K562 (cell line): Measurements from ENCODE around the gene LZTS2. TPM values are rescaled to one million over a fixed set of nuclear protein-coding genes. Genes with fewer than 3 reads are reported as not detected.
A peak's percentile ranks its signal among the peaks of the same experiment; 100 is the strongest.

Source experiments
- ARNT ChIP-seq, 2 experiments: fragments of 450-650 bp; IDR thresholded peaks; 2 replicates each; pipeline ENCODE4 v1.6.1; 2016; ENCODE audit warnings: mild to moderate bottlenecking in 1 of 2
- ATF1 ChIP-seq, 2 experiments: fragments of 450-650 bp in 1 of 2; IDR thresholded peaks; 2 replicates each; pipeline ENCODE4 v1.6.1; 2016; ENCODE audit warnings: missing compliant biosample characterization in 1 of 2, missing genetic modification characterization in 1 of 2
- BDP1 ChIP-seq: IDR thresholded peaks from 3 replicates; pipeline ENCODE4 v1.6.1; 2011; ENCODE audit not compliant: insufficient read length, insufficient read depth
- CBFA2T2 ChIP-seq: fragments of 450-650 bp; conservative IDR thresholded peaks from 2 replicates; pipeline ENCODE4 v1.6.1; 2017; ENCODE audit warnings: mild to moderate bottlenecking
- CHD2 ChIP-seq: IDR thresholded peaks from 2 replicates; pipeline ENCODE4 v1.6.1; 2011; ENCODE audit warnings: low read depth, low read length
- GTF2E2 ChIP-seq: fragments of 200-800 bp; sonication (Bioruptor generic); IDR thresholded peaks from 2 replicates; pipeline ENCODE4 v1.6.1; 2016; ENCODE audit warnings: missing genetic modification characterization, missing compliant biosample characterization
- HDAC1 ChIP-seq, 2 experiments: fragments of 450-650 bp; IDR thresholded peaks; 2 replicates each; pipeline ENCODE4 v1.6.1; 2016 to 2017; ENCODE audit warnings: inconsistent platforms in 1 of 2, mild to moderate bottlenecking in 1 of 2, moderate library complexity in 1 of 2
- MXI1 ChIP-seq: IDR thresholded peaks from 2 replicates; pipeline ENCODE4 v1.6.1; 2011; ENCODE audit warnings: low read depth, mild to moderate bottlenecking, improper control_type of control experiment, low read length
- POLR2AphosphoS2 ChIP-seq: IDR thresholded peaks from 2 replicates; pipeline ENCODE4 v1.6.1; 2012; ENCODE audit warnings: low read length, improper control_type of control experiment
- PURB ChIP-seq: sonication (generic); formaldehyde crosslinking; IDR thresholded peaks from 2 replicates; pipeline ENCODE4 v1.9.0; 2021; ENCODE audit warnings: low read depth, mild to moderate bottlenecking, missing genetic modification reagents
- RAD21 ChIP-seq, 2 experiments: fragments of 250-450 bp in 1 of 2; fragments of 450-650 bp in 1 of 2; sonication (Bioruptor Pico) in 1 of 2; formaldehyde crosslinking in 1 of 2; IDR thresholded peaks in 1 of 2; conservative IDR thresholded peaks in 1 of 2; 2 replicates each; pipeline versions ENCODE4 v1.4.0 to v1.8.0; 2020 to 2022; ENCODE audit warnings: mild to moderate bottlenecking in 2 of 2, moderate library complexity in 1 of 2
- RNF2 ChIP-seq: sonication (generic); IDR thresholded peaks from 2 replicates; pipeline ENCODE4 v1.6.1; 2016
- ZNF444 ChIP-seq: fragments of 250-450 bp; sonication (Bioruptor Pico); IDR thresholded peaks from 2 replicates; pipeline ENCODE4 v1.4.0; 2020; ENCODE audit warnings: mild to moderate bottlenecking, moderate library complexity
- ZSCAN29 ChIP-seq: fragments of 450-650 bp; IDR thresholded peaks from 2 replicates; pipeline ENCODE4 v1.6.1; 2017
- polyA plus RNA-seq, 8 experiments: library from polyadenylated mRNA; depleted of rRNA in 4 of 8; stranded (reverse) in 5 of 8; unstranded in 3 of 8; fragments of >200 nt; fragmentation: Nextera tagmentation in 2 of 8; fragmentation: Illumina TruSeq in 1 of 8; extraction: Ambion mirVana in 2 of 8; extraction: Trizol in 1 of 8; gene quantifications; 2 replicates each; pipeline versions ENCODE4 v1.2.1 to v1.2.3, GENCODE V29; 2011 to 2014; ENCODE audit warnings: inconsistent platforms in 1 of 8, missing spikeins in 1 of 8
- total RNA-seq, 7 experiments: library from RNA; depleted of rRNA in 6 of 7; stranded (reverse); fragments of >200 nt in 6 of 7; fragmentation: Illumina TruSeq in 2 of 7; extraction: Trizol in 2 of 7; gene quantifications; 2 replicates each; pipeline versions ENCODE4 v1.2.1 to v1.2.3, GENCODE V29; 2011 to 2021; ENCODE audit warnings: low replicate concordance in 1 of 7
- TF ChIP-seq, protein P1 (sequence below), 3 experiments: IDR thresholded peaks in 2 of 3; conservative IDR thresholded peaks in 1 of 3; 2 replicates each; pipeline ENCODE4 v1.5.1; 2011 to 2012; ENCODE audit warnings: low read length in 3 of 3, mild to moderate bottlenecking in 3 of 3, control low read depth in 2 of 3, improper control_type of control experiment in 1 of 3, inconsistent platforms in 1 of 3, low read depth in 1 of 3, mixed read lengths in 1 of 3, moderate library complexity in 1 of 3; ENCODE audit not compliant: insufficient read depth in 2 of 3
- TF ChIP-seq, protein P2 (sequence below): fragments of 250-450 bp; sonication (Bioruptor Pico); IDR thresholded peaks from 2 replicates; pipeline ENCODE4 v1.9.0; 2021; ENCODE audit warnings: mild to moderate bottlenecking, inconsistent platforms
- TF ChIP-seq, protein P3 (sequence below): sonication (generic); formaldehyde crosslinking; IDR thresholded peaks from 2 replicates; pipeline ENCODE4 v1.8.0; 2023; ENCODE audit warnings: mild to moderate bottlenecking, missing genetic modification reagents
- TF ChIP-seq, protein P4 (sequence below): sonication (generic); formaldehyde crosslinking; IDR thresholded peaks from 2 replicates; pipeline ENCODE4 v1.8.0; 2022; ENCODE audit warnings: mild to moderate bottlenecking, missing genetic modification reagents

The LZTS2 gene
- total and polyA plus RNA-seq, 9 of the 15 experiments (the other 6 are each of a cell fraction or from before 2014, with no cell fraction given): 0.23 to 42.5 (median 14.7) TPM

DNA sequence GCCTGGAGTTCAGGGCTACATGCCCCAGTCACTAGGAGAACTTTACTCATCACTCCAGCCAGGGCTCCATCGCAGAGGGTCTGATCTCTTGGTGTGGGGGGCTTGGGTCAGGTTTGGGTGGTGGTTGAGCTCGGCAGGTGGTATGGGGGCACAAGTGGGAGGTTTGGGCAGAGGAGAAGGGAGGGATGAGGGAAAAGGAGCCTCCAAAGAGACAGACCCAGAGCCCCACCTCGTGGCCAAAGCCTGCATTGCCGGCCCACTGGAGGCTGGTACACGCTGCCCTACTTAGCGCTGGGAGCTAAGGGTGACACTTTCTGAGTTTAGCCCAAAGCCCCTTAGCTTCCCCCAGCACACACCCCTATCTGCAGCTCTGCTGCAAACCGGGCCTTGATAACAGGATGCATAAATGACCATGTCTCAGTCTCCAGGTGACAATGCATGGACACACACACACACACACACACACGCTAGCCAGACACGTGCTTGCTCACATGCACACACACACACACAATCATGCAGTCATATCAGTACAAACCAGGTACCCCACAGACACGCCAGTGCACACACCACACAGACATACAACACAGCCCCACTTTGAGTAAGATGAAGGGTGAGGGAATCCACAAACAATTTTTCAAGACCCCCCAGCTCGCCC is 14.7 kb downstream of the LZTS2 start (continued):
- TF ChIP-seq, protein P1, sequence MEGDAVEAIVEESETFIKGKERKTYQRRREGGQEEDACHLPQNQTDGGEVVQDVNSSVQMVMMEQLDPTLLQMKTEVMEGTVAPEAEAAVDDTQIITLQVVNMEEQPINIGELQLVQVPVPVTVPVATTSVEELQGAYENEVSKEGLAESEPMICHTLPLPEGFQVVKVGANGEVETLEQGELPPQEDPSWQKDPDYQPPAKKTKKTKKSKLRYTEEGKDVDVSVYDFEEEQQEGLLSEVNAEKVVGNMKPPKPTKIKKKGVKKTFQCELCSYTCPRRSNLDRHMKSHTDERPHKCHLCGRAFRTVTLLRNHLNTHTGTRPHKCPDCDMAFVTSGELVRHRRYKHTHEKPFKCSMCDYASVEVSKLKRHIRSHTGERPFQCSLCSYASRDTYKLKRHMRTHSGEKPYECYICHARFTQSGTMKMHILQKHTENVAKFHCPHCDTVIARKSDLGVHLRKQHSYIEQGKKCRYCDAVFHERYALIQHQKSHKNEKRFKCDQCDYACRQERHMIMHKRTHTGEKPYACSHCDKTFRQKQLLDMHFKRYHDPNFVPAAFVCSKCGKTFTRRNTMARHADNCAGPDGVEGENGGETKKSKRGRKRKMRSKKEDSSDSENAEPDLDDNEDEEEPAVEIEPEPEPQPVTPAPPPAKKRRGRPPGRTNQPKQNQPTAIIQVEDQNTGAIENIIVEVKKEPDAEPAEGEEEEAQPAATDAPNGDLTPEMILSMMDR (IDR thresholded peaks at IDR 0.05 in 2 of 3, conservative IDR thresholded peaks at IDR 0.05 in 1 of 3; ENCODE audit: insufficient read depth in 2 of 3, low read depth in 1 of 3, low read length in 3 of 3): peak; percentile 83 to 87 (median 86)
- TF ChIP-seq MXI1 (no peak), RAD21 (CRISPR knock-in tag; conservative IDR thresholded peaks at IDR 0.05 in 1 of 2, IDR thresholded peaks at IDR 0.05 in 1 of 2) (peak; percentile 70 to 81), GTF2E2 (tag) (no peak), ARNT (IDR thresholded peaks at IDR 0.05) (no peak), POLR2AphosphoS2 (no peak), CBFA2T2 (no peak), RNF2 (no peak), BDP1 (no peak), CHD2 (no peak), HDAC1 (IDR thresholded peaks at IDR 0.05) (no peak), PURB (CRISPR knock-in tag) (no peak), ZSCAN29 (no peak), ATF1 (CRISPR knock-in tag; IDR thresholded peaks at IDR 0.05) (no peak), ATF1 (tag; IDR thresholded peaks at IDR 0.05) (no peak), ZNF444 (CRISPR knock-in tag) (no peak)
- TF ChIP-seq, protein P2, sequence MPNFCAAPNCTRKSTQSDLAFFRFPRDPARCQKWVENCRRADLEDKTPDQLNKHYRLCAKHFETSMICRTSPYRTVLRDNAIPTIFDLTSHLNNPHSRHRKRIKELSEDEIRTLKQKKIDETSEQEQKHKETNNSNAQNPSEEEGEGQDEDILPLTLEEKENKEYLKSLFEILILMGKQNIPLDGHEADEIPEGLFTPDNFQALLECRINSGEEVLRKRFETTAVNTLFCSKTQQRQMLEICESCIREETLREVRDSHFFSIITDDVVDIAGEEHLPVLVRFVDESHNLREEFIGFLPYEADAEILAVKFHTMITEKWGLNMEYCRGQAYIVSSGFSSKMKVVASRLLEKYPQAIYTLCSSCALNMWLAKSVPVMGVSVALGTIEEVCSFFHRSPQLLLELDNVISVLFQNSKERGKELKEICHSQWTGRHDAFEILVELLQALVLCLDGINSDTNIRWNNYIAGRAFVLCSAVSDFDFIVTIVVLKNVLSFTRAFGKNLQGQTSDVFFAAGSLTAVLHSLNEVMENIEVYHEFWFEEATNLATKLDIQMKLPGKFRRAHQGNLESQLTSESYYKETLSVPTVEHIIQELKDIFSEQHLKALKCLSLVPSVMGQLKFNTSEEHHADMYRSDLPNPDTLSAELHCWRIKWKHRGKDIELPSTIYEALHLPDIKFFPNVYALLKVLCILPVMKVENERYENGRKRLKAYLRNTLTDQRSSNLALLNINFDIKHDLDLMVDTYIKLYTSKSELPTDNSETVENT (CRISPR knock-in tag): no peak
- TF ChIP-seq, protein P3, sequence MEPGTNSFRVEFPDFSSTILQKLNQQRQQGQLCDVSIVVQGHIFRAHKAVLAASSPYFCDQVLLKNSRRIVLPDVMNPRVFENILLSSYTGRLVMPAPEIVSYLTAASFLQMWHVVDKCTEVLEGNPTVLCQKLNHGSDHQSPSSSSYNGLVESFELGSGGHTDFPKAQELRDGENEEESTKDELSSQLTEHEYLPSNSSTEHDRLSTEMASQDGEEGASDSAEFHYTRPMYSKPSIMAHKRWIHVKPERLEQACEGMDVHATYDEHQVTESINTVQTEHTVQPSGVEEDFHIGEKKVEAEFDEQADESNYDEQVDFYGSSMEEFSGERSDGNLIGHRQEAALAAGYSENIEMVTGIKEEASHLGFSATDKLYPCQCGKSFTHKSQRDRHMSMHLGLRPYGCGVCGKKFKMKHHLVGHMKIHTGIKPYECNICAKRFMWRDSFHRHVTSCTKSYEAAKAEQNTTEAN (CRISPR knock-in tag): no peak
- TF ChIP-seq, protein P4, sequence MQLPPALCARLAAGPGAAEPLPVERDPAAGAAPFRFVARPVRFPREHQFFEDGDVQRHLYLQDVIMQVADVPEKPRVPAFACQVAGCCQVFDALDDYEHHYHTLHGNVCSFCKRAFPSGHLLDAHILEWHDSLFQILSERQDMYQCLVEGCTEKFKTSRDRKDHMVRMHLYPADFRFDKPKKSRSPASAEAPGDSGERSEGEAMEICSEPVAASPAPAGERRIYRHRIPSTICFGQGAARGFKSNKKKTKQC (CRISPR knock-in tag): 0 out of 2 replicates have a peak, but pooled peaks have one; percentile 19
